Aorta (tissue), 5 donors: ENCODE data around the gene KRTAP22-2. TPM values are rescaled to one million over a fixed set of nuclear protein-coding genes. Genes with fewer than 3 reads are reported as not detected.

Experiments used
- ATAC-seq: fragments of 200-7000 bp; cut with Tn5 transposase; one replicate; pipeline ENCODE4 v1.9.1; 2022; ENCODE audit warnings: moderate library complexity; ENCODE audit not compliant: low FRiP score
- DNase-seq, 2 donors: peaks; one replicate each; pipeline ENCODE4 v3.0.0-alpha.2; 2020
- H3K27ac ChIP-seq, 2 donors: one replicate each; pipeline ENCODE4 v1.5.1; 2013; ENCODE audit warnings: low read length in 2 of 2, mild to moderate bottlenecking in 2 of 2, moderate library complexity in 2 of 2, control low read depth in 1 of 2, inconsistent platforms in 1 of 2, low read depth in 1 of 2
- H3K27me3 ChIP-seq, 2 donors: one replicate each; pipeline ENCODE4 v1.6.1; 2013; ENCODE audit warnings: control low read depth in 1 of 2, low read length in 1 of 2, mild to moderate bottlenecking in 1 of 2, moderate library complexity in 1 of 2; ENCODE audit not compliant: insufficient read depth in 2 of 2, control insufficient read depth in 1 of 2
- H3K36me3 ChIP-seq, 2 donors: one replicate each; pipeline ENCODE4 v1.6.1; 2013; ENCODE audit warnings: control low read depth in 1 of 2, low read length in 1 of 2, mild to moderate bottlenecking in 1 of 2; ENCODE audit not compliant: insufficient read depth in 2 of 2, control insufficient read depth in 1 of 2
- H3K4me1 ChIP-seq, 2 donors: one replicate each; pipeline ENCODE4 v1.6.1; 2013; ENCODE audit warnings: low read length in 2 of 2, control low read depth in 1 of 2, mild to moderate bottlenecking in 1 of 2, moderate library complexity in 1 of 2; ENCODE audit not compliant: insufficient read depth in 2 of 2, control insufficient read depth in 1 of 2
- H3K4me3 ChIP-seq, 2 donors: one replicate each; pipeline ENCODE4 v1.5.1; 2013; ENCODE audit warnings: low read length in 2 of 2, control low read depth in 1 of 2, mild to moderate bottlenecking in 1 of 2
- H3K9me3 ChIP-seq: one replicate; pipeline ENCODE4 v1.6.1; 2013; ENCODE audit warnings: mild to moderate bottlenecking, low read length; ENCODE audit not compliant: control insufficient read depth
- WGBS, 2 donors: extraction: QIAGEN DNeasy Blood & Tissue Kit; methylation state at CpG; one replicate each; pipeline ENCODE4 v1.1.7; 2013; 5-methylcytosine and 5-hydroxymethylcytosine counted together
- intact Hi-C, 2 donors: fragments of 100-400 bp; cut with DNase I; formaldehyde crosslinking; loops; one replicate each; pipeline versions ENCODE4 v1.14.2 to v1.15.0; 2022
- polyA plus RNA-seq, 2 donors: library from polyadenylated mRNA; stranded (reverse); fragments of 200-250 nt; gene quantifications; one replicate each; pipeline ENCODE4 v1.2.3, GENCODE V29; 2013
- total RNA-seq, 2 donors: library from RNA; stranded (reverse); fragmentation: NEBNext Ultra II Directional; extraction: Animal tissue kit (Norgen Biotek cat#: 25700); gene quantifications; one replicate each; pipeline ENCODE4 v1.2.1, GENCODE V29; 2021
- donor health status: healthy with polysubstance abuse.
- donor health status: Bipolar disorder and iron deficiency.
- donor health status: DM: no; HTN: no; CAD: no.
- donor health status: DM: no; HTN: no; CAD: no.
- donor health status: DM: yes; HTN: yes; CAD: no.

The KRTAP22-2 gene
- total and polyA plus RNA-seq, 4 donors: not detected

DNA sequence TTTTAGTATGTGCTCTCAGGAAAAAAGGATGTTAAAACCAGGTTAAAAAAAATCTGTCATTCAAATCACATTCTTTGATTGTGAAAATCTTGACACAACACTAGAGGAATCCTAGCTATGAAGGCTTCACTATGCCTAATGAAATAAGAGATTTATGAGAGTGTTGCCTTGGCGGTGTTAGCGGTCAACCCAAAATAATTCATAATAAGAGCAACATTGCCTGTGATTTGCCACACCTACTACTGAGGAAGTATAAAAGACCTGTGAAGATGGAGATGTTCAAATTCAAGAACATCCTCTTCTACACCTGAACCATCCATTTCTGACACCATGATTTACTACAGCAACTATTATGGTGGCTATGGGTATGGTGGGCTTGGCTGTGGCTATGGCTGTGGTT, 25.9 kb upstream of the KRTAP22-2 start, which contains the start of gene KRTAP20-1:
Gene KRTAP20-1, plus strand, starts transcription at position 301 of the 400 bp plus-strand sequence. Its CDS starts 30 bp downstream, at position 331.
- ATAC-seq (no peak), DNase-seq (no peak)
- Histone ChIP-seq H3K36me3 (no peaks in the 10 kb centered on the region), H3K4me3 (no peak within 1 kb of the TSS), H3K9me3 (no peaks in the 10 kb centered on the region), H3K27ac (no peak within 1 kb of the TSS), H3K4me1 (no peaks in the 10 kb centered on the region), H3K27me3 (no peaks in the 10 kb centered on the region)
- intact Hi-C loops: no loop called here
- WGBS, 2 donors: 59 to 68% methylated on average over 2 of the region's 2 CpGs

GRCh38 chr21:30615199-30615598, 25.0 kb upstream of the KRTAP22-2 start:
- DNase-seq (no peak), ATAC-seq (no peak)
- no peaks in the 10 kb centered on the region for H3K36me3 ChIP-seq
- no peak overlapping the region for H3K4me3 ChIP-seq
- no peaks in the 10 kb centered on the region for H3K27me3 ChIP-seq
- no peaks in the 10 kb centered on the region for H3K9me3 ChIP-seq
- intact Hi-C loops: no loop called here
- no peak overlapping the region for H3K27ac ChIP-seq
- H3K4me1 ChIP-seq: no peaks in the 10 kb centered on the region

DNA sequence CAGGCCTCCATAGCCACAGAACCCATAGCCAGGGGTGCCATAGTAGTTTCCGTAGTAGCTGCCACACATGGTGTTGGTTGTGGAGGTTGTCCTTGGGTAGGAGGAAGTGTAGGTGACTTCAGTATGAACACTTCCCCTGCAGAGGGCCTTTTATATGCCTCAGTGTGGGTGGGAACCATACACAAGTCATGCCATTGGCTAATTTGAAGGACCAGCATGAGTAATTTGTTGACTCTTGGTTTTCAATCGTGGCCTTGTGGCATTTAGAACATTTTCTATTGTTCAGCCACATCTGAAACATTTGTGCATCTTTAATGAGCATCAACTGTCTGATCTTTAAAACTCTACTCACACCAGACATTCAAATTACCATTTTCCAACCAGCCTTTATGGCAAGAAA, 23.6 kb upstream of the KRTAP22-2 start, which contains the start of gene KRTAP6-1:
Gene KRTAP6-1, minus strand, starts transcription at position 95 of the 400 bp plus-strand sequence. Its CDS starts 26 bp downstream, at position 69.
- H3K9me3 ChIP-seq: no peaks in the 10 kb centered on the region
- H3K4me1 ChIP-seq: no peaks in the 10 kb centered on the region

DNA sequence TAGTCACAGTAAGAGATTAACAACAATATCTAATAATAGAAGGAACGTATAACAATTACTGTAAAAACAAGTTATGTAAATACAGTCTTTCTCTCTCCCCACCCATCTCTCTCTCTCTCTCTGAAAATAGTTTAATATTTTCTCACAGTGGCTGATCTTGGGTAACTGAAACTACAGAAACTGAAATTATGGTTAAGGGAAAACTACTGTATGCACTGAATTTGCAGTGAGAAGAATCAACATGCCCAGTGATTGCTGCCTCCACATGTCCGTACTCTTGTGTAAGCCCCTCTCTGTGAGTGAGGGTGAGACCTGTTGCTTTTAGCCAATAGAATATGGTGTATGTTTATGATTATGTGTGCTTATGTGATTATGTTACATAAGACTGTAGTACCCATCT, 21.9 kb upstream of the KRTAP22-2 start:
- ATAC-seq (no peak), DNase-seq (no peak)
- intact Hi-C loops: no loop called here
- H3K36me3 ChIP-seq: no peaks in the 10 kb centered on the region
- no peaks in the 10 kb centered on the region for H3K27me3 ChIP-seq
- no peaks in the 10 kb centered on the region for H3K9me3 ChIP-seq
- no peaks in the 10 kb centered on the region for H3K4me1 ChIP-seq
- 68 to 72% methylated on average over 2 of the region's 2 CpGs for WGBS, 2 donors
- no peak overlapping the region for H3K4me3 ChIP-seq
- no peak overlapping the region for H3K27ac ChIP-seq

More for the DNA sequence above, 23.6 kb upstream of the KRTAP22-2 start, which contains the start of gene KRTAP6-1:
- intact Hi-C loops: no loop called here
- Histone ChIP-seq H3K27me3 (no peaks in the 10 kb centered on the region), H3K4me3 (no peak within 1 kb of the TSS), H3K27ac (no peak within 1 kb of the TSS), H3K36me3 (no peaks in the 10 kb centered on the region)
- no peak for DNase-seq
- WGBS, 2 donors: 66 to 68% methylated on average over 2 of the region's 2 CpGs
- ATAC-seq: no peak

GRCh38 chr21:30605968-30606367, 15.8 kb upstream of the KRTAP22-2 start:
- Histone ChIP-seq H3K4me1 (no peaks in the 10 kb centered on the region), H3K36me3 (no peaks in the 10 kb centered on the region), H3K9me3 (peaks cover 3% of the 10 kb centered on the region), H3K27ac (no peak overlapping the region), H3K4me3 (no peak overlapping the region), H3K27me3 (no peaks in the 10 kb centered on the region)
- 94 to 96% methylated on average over 2 of the region's 2 CpGs for WGBS, 2 donors
- ATAC-seq (peak; percentile 52), DNase-seq (no peak)
- intact Hi-C loops: no loop called here

GRCh38 chr21:30600787-30601186, 10.6 kb upstream of the KRTAP22-2 start, which contains the start of gene KRTAP22-1:
TSS of gene KRTAP22-1 (plus strand) at chr21:30601087.
- no peaks in the 10 kb centered on the region for H3K4me1 ChIP-seq
- WGBS, 2 donors: 32 to 47% methylated on average over 1 of the region's 1 CpG
- no peak for ATAC-seq
- no peak within 1 kb of the TSS for H3K4me3 ChIP-seq
- H3K27me3 ChIP-seq: no peaks in the 10 kb centered on the region
- no peak within 1 kb of the TSS for H3K27ac ChIP-seq
- no peaks in the 10 kb centered on the region for H3K36me3 ChIP-seq
- no peak for DNase-seq
- intact Hi-C loops: no loop called here
- peaks cover 3% of the 10 kb centered on the region for H3K9me3 ChIP-seq

DNA sequence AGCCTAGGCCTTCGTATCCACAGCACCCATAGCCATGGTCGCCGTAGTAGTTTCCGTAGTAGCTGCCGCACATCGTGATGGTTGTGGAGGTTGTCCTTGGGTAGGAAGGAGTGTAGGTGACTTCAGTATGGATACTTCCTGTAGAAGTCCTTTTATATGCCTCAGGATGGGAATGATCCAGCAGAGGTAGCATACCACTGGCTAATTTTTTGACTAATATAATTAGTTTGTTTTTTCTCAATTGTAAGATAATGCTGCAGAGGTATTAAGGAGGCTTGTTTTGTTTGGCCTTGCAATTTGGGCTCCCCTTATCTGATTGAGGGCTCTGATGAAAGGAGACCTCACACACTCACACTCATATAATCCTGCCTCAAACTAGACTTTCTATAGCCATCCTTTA, 8.6 kb upstream of the KRTAP22-2 start, which contains the start of gene KRTAP6-2:
Gene KRTAP6-2, minus strand, starts transcription at position 101 of the 400 bp plus-strand sequence. Its CDS starts 28 bp downstream, at position 73.
- intact Hi-C loops: no loop called here
- H3K4me1 ChIP-seq: no peaks in the 10 kb centered on the region
- no peaks in the 10 kb centered on the region for H3K27me3 ChIP-seq
- H3K36me3 ChIP-seq: no peaks in the 10 kb centered on the region
- H3K9me3 ChIP-seq: no peaks in the 10 kb centered on the region
- H3K4me3 ChIP-seq: no peak within 1 kb of the TSS
- DNase-seq: no peak
- no peak for ATAC-seq
- no peak within 1 kb of the TSS for H3K27ac ChIP-seq
- WGBS, 2 donors: 97 to 98% methylated on average over 6 of the region's 6 CpGs

- WGBS, 2 donors: 95 to 98% methylated on average over 4 of the region's 4 CpGs
- intact Hi-C loops: no loop called here
- no peaks in the 10 kb centered on the region for H3K9me3 ChIP-seq
- ATAC-seq: no peak
- no peaks in the 10 kb centered on the region for H3K27me3 ChIP-seq
- H3K4me3 ChIP-seq: no peak within 1 kb of the TSS
- H3K27ac ChIP-seq: no peak within 1 kb of the TSS
- no peaks in the 10 kb centered on the region for H3K4me1 ChIP-seq
- no peaks in the 10 kb centered on the region for H3K36me3 ChIP-seq
- DNase-seq: no peak
These were observed 1.9 kb upstream of the KRTAP22-2 start, which contains the start of gene KRTAP6-3 for GRCh38 chr21:30592140-30592539. TSS of gene KRTAP6-3 (plus strand) at chr21:30592440. CDS start at chr21:30592446, 6 bp downstream.

- Histone ChIP-seq H3K4me3 (no peak overlapping the region), H3K27me3 (no peaks in the 10 kb centered on the region), H3K27ac (no peak overlapping the region), H3K36me3 (no peaks in the 10 kb centered on the region), H3K4me1 (no peaks in the 10 kb centered on the region), H3K9me3 (no peaks in the 10 kb centered on the region)
- intact Hi-C loops: no loop called here
- 72 to 85% methylated on average over 1 of the region's 1 CpG for WGBS, 2 donors
- ATAC-seq (no peak), DNase-seq (no peak)
These were observed 7.3 kb downstream of the KRTAP22-2 start for GRCh38 chr21:30582870-30583269.
